SJCRH30 (cell line): ENCODE data around the gene ATP7B. TPM values are rescaled to one million over a fixed set of nuclear protein-coding genes. Genes with fewer than 3 reads are reported as not detected.
"Not testable (repeated sequence)": the region's sequence is repeated elsewhere in the genome, so short reads cannot be mapped to it uniquely, and the experiment has no call there.

Source experiments
- DNase-seq, 2 experiments: peaks; one replicate each; pipeline ENCODE4 v3.0.0-alpha.2; 2015 to 2020
- H3K27ac ChIP-seq: fragments of 250-450 bp; sonication (Bioruptor Pico); 2 replicates; pipeline ENCODE4 v1.5.1; 2020; ENCODE audit warnings: mild to moderate bottlenecking, moderate library complexity
- H3K27me3 ChIP-seq: fragments of 250-450 bp; sonication (Bioruptor Pico); 2 replicates; pipeline ENCODE4 v1.5.1; 2020; ENCODE audit warnings: mild to moderate bottlenecking, moderate library complexity
- H3K36me3 ChIP-seq: fragments of 250-450 bp; sonication (Bioruptor Pico); 2 replicates; pipeline ENCODE4 v1.5.1; 2020; ENCODE audit warnings: mild to moderate bottlenecking, moderate library complexity
- H3K4me1 ChIP-seq: fragments of 250-450 bp; sonication (Bioruptor Pico); 2 replicates; pipeline ENCODE4 v1.5.1; 2020; ENCODE audit warnings: mild to moderate bottlenecking, moderate library complexity
- H3K4me3 ChIP-seq: fragments of 250-450 bp; sonication (Bioruptor Pico); 2 replicates; pipeline ENCODE4 v1.5.1; 2020; ENCODE audit warnings: mild to moderate bottlenecking, moderate library complexity
- H3K9me3 ChIP-seq: fragments of 250-450 bp; sonication (Bioruptor Pico); replicated peaks from 2 replicates; pipeline ENCODE4 v1.5.1; 2020; ENCODE audit warnings: mild to moderate bottlenecking, moderate library complexity
- total RNA-seq: library from RNA; depleted of rRNA; stranded (reverse); fragments of >200 nt; shearing (Covaris generic); gene quantifications from 2 replicates; pipeline ENCODE4 v1.2.3, GENCODE V29; 2014

Gene ATP7B
- total RNA-seq, 1 experiment from 2014 or later, result 1.8 TPM

DNA sequence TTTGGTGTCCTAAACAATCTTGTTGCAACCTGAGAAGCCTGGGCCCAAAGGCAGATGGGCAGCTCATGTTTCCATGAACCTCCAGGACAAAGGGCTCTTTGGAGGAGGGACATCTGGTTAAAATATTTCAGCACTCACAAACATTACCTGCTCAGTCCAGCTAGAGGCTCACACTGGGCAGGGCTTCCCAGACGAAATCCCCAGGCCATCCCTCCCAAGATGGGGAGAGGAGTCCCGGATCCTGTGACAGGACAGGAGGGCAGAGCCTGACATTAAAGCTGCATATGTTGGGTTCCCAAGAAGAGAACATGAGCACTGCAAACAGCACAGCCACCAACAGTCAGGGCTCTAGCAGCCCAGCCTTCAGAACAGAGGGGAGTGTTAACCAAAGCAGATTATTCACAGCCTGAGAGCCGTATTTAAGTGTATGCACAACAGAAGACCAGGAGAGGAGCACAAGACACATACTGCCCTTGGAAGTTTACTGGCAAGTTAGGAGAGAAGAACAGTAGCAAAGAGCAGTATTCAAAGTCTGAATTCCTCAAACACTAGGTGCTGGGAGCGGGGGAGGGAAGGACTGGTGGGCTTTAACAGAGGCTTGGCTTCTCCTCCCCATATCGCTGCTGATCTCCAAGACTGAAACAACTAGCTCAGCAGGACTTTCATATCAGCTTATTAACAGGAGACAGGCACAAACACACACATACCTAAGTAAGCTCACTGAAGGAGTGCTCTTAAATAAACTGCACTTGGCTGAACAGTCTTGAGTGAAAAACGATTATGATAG lies 12.3 kb downstream of the ATP7B start:
- Histone ChIP-seq H3K9me3 (no peaks in the 10 kb centered on the region), H3K27me3 (no peaks in the 10 kb centered on the region), H3K4me3 (no peak overlapping the region), H3K27ac (no peak overlapping the region), H3K4me1 (peaks cover 10% of the 10 kb centered on the region), H3K36me3 (no peaks in the 10 kb centered on the region)
- DNase-seq, result peak in 1 of 2 experiments; percentile 41

DNA sequence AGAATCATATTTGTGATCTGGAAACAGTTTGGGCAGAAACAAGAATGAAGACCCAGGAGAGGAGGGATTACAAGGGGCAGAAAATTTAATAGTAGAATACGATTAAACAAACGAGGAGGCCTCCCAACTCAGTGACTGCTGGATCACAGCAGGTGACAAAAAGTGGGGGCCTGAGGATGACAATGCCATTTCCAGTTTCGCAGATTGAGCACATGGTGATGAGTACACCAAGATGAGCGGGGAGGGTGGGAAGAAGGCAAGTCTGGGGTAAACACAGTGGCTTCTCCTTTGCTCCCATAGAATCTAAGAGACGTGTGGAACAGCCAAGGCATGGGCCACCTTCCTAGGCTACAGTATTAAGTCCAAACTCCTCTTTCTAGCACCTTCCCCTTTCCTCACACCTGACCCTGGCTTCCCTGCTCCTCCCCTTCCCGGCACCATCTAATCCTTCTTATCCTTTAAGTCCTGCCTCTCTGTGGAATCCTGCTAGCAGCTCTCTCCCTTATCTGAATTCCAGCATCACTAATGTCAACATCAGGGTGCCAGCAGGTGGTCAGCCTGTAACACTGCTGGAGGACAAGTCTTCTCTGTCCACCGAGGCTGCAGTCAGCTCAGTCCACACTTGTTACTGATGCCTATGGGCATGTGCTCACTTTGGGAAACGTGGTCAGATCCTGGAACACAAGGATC lies 13.5 kb downstream of the ATP7B start:
- DNase-seq, result peak; percentile 52 to 73
- no peaks in the 10 kb centered on the region for H3K36me3 ChIP-seq
- H3K27ac ChIP-seq, result no peak overlapping the region
- H3K4me1 ChIP-seq, result peaks cover 10% of the 10 kb centered on the region
- H3K27me3 ChIP-seq, result no peaks in the 10 kb centered on the region
- no peak overlapping the region for H3K4me3 ChIP-seq
- H3K9me3 ChIP-seq, result no peaks in the 10 kb centered on the region

DNA sequence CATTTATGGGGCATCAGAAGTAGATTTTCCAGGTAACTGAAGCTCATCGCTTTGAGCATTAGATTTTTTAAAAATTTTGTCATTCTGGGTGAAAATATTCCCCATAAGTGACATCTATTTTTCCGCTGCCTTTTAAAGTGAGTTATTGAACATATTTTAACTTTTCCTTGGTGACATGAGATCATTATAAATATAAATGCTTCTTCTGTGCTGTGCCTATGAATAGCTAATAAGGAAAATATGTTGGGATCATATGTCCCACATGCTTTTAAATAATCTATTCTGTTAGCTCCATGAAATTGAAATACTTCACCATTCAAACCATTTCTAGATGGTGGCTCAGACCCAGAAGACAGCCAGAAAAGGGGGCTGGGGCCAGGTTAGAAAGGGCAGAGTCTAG lies 14.1 kb downstream of the ATP7B start:
- Histone ChIP-seq H3K27me3 (no peaks in the 10 kb centered on the region), H3K36me3 (no peaks in the 10 kb centered on the region), H3K27ac (no peak overlapping the region), H3K9me3 (no peaks in the 10 kb centered on the region), H3K4me3 (no peak overlapping the region), H3K4me1 (peaks cover 10% of the 10 kb centered on the region)
- no peak for DNase-seq

DNA sequence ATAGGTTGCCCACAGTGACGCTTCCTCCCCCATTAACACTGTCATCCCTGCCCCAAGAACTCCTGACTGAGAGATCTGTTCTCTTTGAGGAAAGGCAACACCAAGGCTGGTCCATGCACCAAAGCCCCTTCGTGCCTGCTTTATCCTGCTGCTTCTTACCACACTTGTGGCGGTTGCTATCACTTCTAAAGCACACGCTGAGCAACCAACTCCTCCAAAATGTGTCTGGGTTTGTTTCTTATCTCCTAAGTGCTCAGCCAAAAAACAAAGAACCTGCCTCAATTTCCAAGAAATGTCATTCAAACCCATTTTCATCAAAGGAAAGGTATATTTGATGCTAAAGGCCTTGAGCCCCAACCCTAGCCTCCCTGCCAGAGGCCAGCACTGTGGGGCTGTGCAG lies 14.6 kb downstream of the ATP7B start:
- no peak overlapping the region for H3K27ac ChIP-seq
- no peak for DNase-seq
- no peaks in the 10 kb centered on the region for H3K9me3 ChIP-seq
- no peaks in the 10 kb centered on the region for H3K27me3 ChIP-seq
- H3K4me1 ChIP-seq, result peaks cover 10% of the 10 kb centered on the region
- no peaks in the 10 kb centered on the region for H3K36me3 ChIP-seq
- no peak overlapping the region for H3K4me3 ChIP-seq

DNA sequence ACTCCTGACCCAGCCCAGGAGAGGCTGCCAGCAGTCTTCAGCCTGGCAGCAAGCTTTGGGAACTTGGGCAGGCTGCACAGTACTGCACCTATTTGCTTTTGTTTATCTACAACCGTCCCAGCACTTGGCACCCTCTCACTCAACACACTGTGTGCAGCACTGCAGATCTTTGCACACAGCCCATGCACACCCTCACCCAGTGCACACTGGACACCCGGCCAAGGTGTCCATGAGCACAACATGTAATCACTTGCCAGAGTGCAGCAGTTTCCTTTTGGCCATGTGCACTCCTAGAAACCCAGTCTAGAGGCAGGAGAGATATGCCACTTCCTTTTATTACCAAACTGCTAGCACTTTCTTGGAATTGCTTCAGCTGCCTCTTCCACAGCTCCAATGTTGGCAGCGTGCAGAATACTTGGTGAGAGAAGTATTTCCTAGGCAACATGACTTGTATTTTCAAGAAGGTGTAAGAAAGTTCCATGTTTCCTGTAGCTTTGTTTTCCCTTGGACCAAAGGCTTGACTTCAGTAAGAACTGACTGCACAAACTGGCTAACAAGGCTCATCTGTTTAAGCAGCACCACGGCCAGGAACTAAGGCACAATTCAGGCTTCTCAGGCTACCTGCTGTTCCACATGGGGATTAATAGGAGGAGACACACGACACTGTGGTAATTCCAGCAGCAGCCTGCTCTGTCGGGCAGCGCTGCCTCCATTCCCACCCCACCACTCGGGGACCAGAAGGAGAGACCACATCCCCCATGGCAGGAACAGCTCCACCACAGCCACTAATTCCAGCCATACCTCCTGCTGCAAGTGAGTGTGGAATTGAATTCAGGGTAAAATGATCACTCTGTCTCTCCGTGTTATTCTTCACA lies 15.3 kb downstream of the ATP7B start:
- DNase-seq, result peak in 1 of 2 experiments; percentile 16
- Histone ChIP-seq H3K9me3 (no peaks in the 10 kb centered on the region), H3K27ac (no peak overlapping the region), H3K4me3 (no peak overlapping the region), H3K36me3 (no peaks in the 10 kb centered on the region), H3K27me3 (no peaks in the 10 kb centered on the region), H3K4me1 (peaks cover 10% of the 10 kb centered on the region)

DNA sequence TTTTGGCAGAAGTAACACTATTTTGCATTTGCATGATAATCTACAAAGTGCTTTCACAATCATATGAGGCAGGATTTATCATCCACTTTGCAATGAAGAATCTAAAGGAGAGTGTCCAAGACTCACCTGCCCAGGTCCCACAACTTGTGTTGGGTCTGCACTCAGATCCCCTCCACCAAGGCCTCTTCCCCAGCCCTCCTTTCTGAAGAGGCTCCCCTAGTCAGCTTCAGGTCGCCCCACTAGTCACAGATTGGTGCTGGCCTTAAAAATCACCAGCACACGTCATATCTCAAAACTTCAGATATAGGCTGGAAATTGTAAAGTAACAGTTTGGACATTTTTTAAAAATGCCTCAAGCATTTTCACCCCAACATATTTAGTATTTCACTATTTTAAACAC lies 17.5 kb downstream of the ATP7B start:
- no peaks in the 10 kb centered on the region for H3K36me3 ChIP-seq
- no peak for DNase-seq

DNA sequence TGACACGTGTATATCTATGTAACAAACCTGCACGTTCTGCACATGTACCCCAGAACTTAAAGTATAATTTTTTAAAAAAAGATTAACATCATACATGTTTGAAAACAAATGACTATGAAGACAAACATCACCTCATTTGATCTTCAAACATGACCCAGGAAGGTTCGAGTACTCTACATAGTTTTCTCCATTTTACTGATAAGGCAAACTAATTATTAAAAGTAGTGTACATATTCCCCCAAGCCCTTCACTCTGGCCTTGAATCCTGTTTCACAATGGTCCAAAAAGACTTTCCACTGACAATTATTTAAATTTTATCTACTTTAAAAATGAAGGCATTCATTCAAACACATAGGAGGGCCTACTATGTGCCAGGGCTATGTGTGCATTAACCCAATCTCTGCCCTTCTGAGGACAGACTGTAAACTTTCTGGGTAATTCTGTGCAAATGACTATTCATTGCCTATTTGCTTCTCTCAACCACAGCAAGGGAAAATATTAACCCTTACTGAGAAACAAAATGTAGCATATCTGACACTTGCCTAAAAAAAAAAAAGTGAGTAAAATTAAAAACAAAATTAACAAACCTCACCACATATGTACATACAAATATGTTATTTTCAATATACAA lies 22.1 kb downstream of the ATP7B start:
- no peak for DNase-seq
- H3K27me3 ChIP-seq, result no peaks in the 10 kb centered on the region
- H3K4me1 ChIP-seq, result no peaks in the 10 kb centered on the region
- no peaks in the 10 kb centered on the region for H3K9me3 ChIP-seq
- no peaks in the 10 kb centered on the region for H3K36me3 ChIP-seq
- no peak overlapping the region for H3K27ac ChIP-seq
- no peak overlapping the region for H3K4me3 ChIP-seq

More for the DNA sequence above, 17.5 kb downstream of the ATP7B start:
- no peaks in the 10 kb centered on the region for H3K27me3 ChIP-seq
- no peaks in the 10 kb centered on the region for H3K9me3 ChIP-seq
- no peak overlapping the region for H3K4me3 ChIP-seq
- H3K4me1 ChIP-seq, result peaks cover 10% of the 10 kb centered on the region
- no peak overlapping the region for H3K27ac ChIP-seq

DNA sequence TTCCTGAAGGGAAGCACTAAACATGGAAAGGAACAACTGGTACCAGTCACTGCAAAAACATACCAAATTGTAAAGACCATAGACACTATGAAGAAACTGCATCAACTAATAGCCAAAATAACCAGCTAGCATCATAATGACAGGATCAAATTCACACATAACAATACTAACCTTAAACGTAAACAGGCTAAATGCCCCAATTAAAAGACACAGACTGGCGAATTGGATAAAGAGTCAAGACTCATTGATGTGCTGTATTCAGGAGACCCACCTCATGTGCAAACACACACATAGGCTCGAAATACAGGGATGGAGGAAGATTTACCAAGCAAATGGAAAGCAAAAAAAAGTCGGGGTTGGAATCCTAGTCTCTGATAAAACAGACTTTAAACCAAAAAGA lies 26.3 kb downstream of the ATP7B start:
- H3K36me3 ChIP-seq, H3K4me1 ChIP-seq, H3K4me3 ChIP-seq, H3K9me3 ChIP-seq, H3K27ac ChIP-seq, H3K27me3 ChIP-seq, DNase-seq: not testable (repeated sequence)

DNA sequence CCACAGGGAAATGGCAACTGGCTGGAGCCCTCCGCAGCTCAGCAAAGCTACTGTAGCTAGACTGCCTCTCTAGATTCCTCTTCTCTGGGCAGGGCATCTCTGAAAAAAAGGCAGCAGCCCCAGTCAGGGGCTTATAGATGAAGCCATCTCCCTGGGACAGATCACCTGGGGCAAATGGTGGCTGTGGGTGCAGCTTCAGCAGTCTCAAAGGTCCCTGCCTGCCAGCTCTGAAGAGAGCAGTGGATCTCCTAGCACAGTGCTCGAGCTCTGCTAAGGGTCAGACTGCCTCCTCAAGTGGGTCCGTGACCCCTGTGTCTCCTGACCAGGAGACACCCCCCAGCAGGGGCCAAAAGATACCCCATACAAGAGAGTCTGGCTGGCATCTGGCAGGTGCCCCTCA lies 28.0 kb downstream of the ATP7B start:
- H3K36me3 ChIP-seq, DNase-seq, H3K4me3 ChIP-seq, H3K4me1 ChIP-seq, H3K27ac ChIP-seq, H3K9me3 ChIP-seq, H3K27me3 ChIP-seq: not testable (repeated sequence)

DNA sequence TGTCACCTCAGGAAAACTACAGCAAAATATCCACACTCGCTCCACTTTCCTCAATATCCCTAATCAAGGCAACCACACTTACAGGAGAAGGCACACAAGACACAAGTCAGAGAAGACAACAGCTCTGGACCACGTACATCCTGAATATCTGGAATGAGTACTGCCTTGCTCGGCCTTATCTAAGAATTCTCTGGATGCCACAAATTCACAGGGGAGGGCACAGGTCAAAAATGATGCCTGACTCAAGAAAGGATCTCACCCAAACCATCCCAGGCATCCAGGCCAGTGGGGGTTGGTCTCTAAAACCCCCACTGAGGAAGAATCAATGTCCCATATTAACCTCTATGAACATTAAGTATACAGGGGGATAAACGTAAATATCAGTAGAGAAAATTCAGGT lies 29.9 kb downstream of the ATP7B start:
- no peaks in the 10 kb centered on the region for H3K4me1 ChIP-seq
- no peaks in the 10 kb centered on the region for H3K27me3 ChIP-seq
- DNase-seq, result no peak
- no peaks in the 10 kb centered on the region for H3K36me3 ChIP-seq
- H3K27ac ChIP-seq, result no peak overlapping the region
- H3K9me3 ChIP-seq, result no peaks in the 10 kb centered on the region
- H3K4me3 ChIP-seq, result no peak overlapping the region

DNA sequence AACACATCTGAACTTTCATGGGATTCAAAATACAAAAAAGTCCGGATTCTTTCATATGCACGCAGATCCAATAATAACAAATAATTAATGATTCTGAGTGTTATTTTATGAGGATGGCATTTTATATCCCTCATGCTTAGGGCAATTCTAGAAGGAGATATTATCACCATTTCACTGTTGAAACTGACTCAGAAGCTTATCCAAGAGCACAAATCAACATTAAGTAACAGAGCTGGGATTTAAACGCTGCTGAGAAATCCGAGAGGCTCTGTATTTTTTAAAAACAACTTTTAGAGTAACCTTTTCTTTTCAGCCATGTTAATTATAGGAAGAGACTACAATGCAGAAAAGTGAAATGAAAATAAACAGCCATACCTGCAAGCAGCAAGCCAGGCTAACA lies 30.3 kb downstream of the ATP7B start:
- H3K4me3 ChIP-seq, result no peak overlapping the region
- H3K27ac ChIP-seq, result no peak overlapping the region
- no peaks in the 10 kb centered on the region for H3K9me3 ChIP-seq
- DNase-seq, result no peak
- no peaks in the 10 kb centered on the region for H3K27me3 ChIP-seq
- H3K4me1 ChIP-seq, result no peaks in the 10 kb centered on the region
- H3K36me3 ChIP-seq, result no peaks in the 10 kb centered on the region

DNA sequence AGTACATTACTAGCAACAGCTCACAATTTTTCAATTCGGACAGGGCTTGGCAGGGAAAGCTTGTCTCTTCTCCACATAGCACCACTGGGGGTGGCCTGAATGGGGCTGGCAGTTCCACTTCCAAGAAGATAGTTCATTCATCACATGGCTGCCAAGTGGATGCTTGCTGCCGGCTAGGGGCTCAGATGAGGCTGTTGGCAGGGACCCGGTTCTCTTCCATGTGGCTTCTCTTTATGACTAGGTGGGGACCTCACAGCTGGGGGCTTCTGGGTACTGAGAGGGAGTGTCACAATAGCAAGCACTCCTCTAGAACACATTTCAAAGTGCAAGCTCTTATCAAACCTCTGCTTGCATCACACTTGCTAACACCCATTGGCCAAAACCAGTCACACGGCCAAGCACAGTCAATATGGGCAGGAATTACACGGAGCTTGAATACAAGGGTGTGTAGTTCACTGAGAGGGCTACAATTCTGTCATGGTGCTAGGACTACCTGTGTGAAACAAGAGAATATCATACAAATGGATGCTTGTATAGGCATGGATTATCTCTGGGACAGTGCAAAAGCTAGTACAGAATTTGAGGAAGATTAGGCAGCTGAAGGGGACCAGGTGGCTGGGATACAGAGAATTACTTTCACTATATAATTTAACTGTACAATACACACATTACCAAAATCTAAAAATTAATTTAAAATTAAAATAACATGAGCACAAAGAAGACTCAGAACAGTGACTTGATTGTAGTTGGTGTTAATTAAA lies 32.3 kb downstream of the ATP7B start:
- H3K27me3 ChIP-seq, result no peaks in the 10 kb centered on the region
- H3K36me3 ChIP-seq, result no peaks in the 10 kb centered on the region
- no peak for DNase-seq
- H3K4me3 ChIP-seq, result no peak overlapping the region
- H3K4me1 ChIP-seq, result no peaks in the 10 kb centered on the region
- H3K9me3 ChIP-seq, result no peaks in the 10 kb centered on the region
- H3K27ac ChIP-seq, result no peak overlapping the region

DNA sequence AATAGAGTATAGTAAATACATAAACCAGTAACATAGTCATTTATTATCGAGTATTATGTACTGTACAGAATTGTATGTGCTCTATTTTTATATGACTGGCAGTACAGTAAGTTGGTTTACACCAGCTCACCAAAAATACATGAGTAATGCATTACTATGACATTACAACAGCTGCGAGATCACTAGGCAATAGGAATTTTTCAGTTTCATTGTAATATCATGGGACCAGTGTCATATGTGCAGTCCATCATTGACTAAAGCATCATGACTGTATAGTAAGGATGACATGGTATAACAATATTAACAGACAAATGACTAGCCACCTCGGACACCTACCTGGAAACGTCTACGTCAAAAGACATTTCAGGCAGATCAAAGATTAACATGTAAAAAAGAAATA lies 33.6 kb downstream of the ATP7B start:
- Histone ChIP-seq H3K27me3 (no peaks in the 10 kb centered on the region), H3K9me3 (no peaks in the 10 kb centered on the region), H3K4me1 (no peaks in the 10 kb centered on the region), H3K36me3 (no peaks in the 10 kb centered on the region), H3K4me3 (no peak overlapping the region), H3K27ac (no peak overlapping the region)
- DNase-seq, result no peak

DNA sequence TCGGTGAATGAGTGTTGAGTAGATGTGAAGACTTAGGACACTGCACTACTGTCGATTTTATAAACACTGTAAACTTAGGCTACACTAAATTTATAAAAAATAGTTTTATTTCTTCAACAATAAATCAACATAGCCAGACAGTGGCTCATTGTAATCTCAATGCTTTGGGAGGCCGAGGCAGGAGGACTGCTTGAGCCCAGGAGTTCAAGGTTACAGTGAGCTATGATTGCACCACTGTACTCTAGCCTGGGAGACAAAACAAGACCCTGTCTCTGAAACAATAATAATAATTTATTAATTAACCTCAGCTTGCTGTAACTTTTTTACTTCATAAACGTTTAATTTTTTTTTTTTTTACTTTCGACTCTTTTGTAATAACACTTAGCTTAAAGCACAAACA lies 34.4 kb downstream of the ATP7B start:
- Histone ChIP-seq H3K36me3 (no peaks in the 10 kb centered on the region), H3K4me1 (no peaks in the 10 kb centered on the region), H3K27me3 (no peaks in the 10 kb centered on the region), H3K27ac (no peak overlapping the region), H3K4me3 (no peak overlapping the region), H3K9me3 (no peaks in the 10 kb centered on the region)
- no peak for DNase-seq
